Sigmoid colon (tissue), 4 donors: ENCODE measurements around the gene GRB10.

Experiments
- CTCF ChIP-seq, 4 experiments: fragments of 450-650 bp in 3 of 4; fragments of 200-600 bp in 1 of 4; IDR thresholded peaks; one replicate each; pipeline ENCODE4 v1.5.1; 2016 to 2019; ENCODE audit warnings: antibody characterized with exemption in 4 of 4, mild to moderate bottlenecking in 3 of 4, moderate library complexity in 2 of 4
- EP300 ChIP-seq, 4 donors: sonication (generic); formaldehyde crosslinking; IDR thresholded peaks; one replicate each; pipeline ENCODE4 v1.6.1; 2017; ENCODE audit warnings: antibody characterized with exemption in 4 of 4
- POLR2A ChIP-seq, 2 donors: fragments of 450-650 bp; IDR thresholded peaks; one replicate each; pipeline ENCODE4 v1.6.1; 2016; ENCODE audit warnings: antibody characterized with exemption in 2 of 2, mild to moderate bottlenecking in 2 of 2, moderate library complexity in 2 of 2
- POLR2AphosphoS5 ChIP-seq, 4 donors: sonication (generic); formaldehyde crosslinking; IDR thresholded peaks; one replicate each; pipeline ENCODE4 v1.6.1; 2017; ENCODE audit warnings: antibody characterized with exemption in 4 of 4

- TF ChIP-seq POLR2A (IDR thresholded peaks at IDR 0.05) (no peak), EP300 (IDR thresholded peaks at IDR 0.05) (no peak), CTCF (IDR thresholded peaks at IDR 0.05) (no peak), POLR2AphosphoS5 (IDR thresholded peaks at IDR 0.05) (no peak)
Observed at GRCh38 chr7:50596484-50596883, 186.2 kb downstream of the GRB10 start.
